ENCODE results near the gene WDR7. TPM values are rescaled to one million over a fixed set of nuclear protein-coding genes. Genes with fewer than 3 reads are reported as not detected.
A peak's percentile ranks its signal among the peaks of the same experiment; 100 is the strongest.

The WDR7 gene
- total and polyA plus RNA-seq, 10 of the 15 experiments (the other 5 are each of a cell fraction or from before 2014, with no cell fraction given): 2.8 to 16.5 (median 11.7) TPM

- peak; percentile 21; the same call in 1 of the 2 replicates for TF ChIP-seq SMC3 (IDR thresholded peaks at IDR 0.05; ENCODE audit: borderline replicate concordance, low read length)
- no peak for TF ChIP-seq MXI1 (IDR thresholded peaks at IDR 0.05; ENCODE audit: low read depth, low read length)
- peak; percentile 97 for TF ChIP-seq TCF7 (IDR thresholded peaks at IDR 0.05; ENCODE audit: borderline replicate concordance)
- TF ChIP-seq FOXM1 (IDR thresholded peaks at IDR 0.05; ENCODE audit: low read depth, low read length): no peak
- TF ChIP-seq ZBTB11 (CRISPR knock-in tag; IDR thresholded peaks at IDR 0.05): no peak
- no peak for TF ChIP-seq TCF12 (IDR thresholded peaks at IDR 0.05; ENCODE audit: low read depth, low read length)
- peak; percentile 93 for TF ChIP-seq JUNB (IDR thresholded peaks at IDR 0.05)
- TF ChIP-seq SMARCA5 (IDR thresholded peaks at IDR 0.05): no peak; the same call in 1 of the 2 replicates
- TF ChIP-seq BCL11A (IDR thresholded peaks at IDR 0.05; ENCODE audit: low read depth, low read length): 0 out of 2 replicates have a peak, but pooled peaks have one; percentile 10
- peak; percentile 46; the same call in 1 of the 2 replicates for TF ChIP-seq NFIC (IDR thresholded peaks at IDR 0.05; ENCODE audit: low read depth, low read length)
- peak; percentile 66 for TF ChIP-seq ATF2 (IDR thresholded peaks at IDR 0.05; ENCODE audit: low read length)
- TF ChIP-seq NBN (IDR thresholded peaks at IDR 0.05): peak; percentile 46; the same call in 1 of the 2 replicates
- peak; percentile 83; the same call in 1 of the 2 replicates for TF ChIP-seq JUND (IDR thresholded peaks at IDR 0.05; ENCODE audit: low read depth, low read length)
- peak; percentile 75 for TF ChIP-seq ATF7 (IDR thresholded peaks at IDR 0.05; ENCODE audit: low read depth)
- no peak for TF ChIP-seq GABPA (IDR thresholded peaks at IDR 0.05; ENCODE audit: low read depth)
- peak; percentile 58; the same call in 1 of the 2 replicates for TF ChIP-seq MTA2 (IDR thresholded peaks at IDR 0.05; ENCODE audit: low read depth)
- TF ChIP-seq NFXL1 (IDR thresholded peaks at IDR 0.05; ENCODE audit: borderline replicate concordance): no peak
- no peak for TF ChIP-seq CEBPZ (IDR thresholded peaks at IDR 0.05; ENCODE audit: low read depth, low read length)
- no peak for TF ChIP-seq RCOR1 (conservative IDR thresholded peaks at IDR 0.05; ENCODE audit: low read depth, low read length)
- TF ChIP-seq EP300 (IDR thresholded peaks at IDR 0.05; ENCODE audit: borderline replicate concordance in 1 of 2, control insufficient read depth in 1 of 2, low read depth in 2 of 2, low read length in 2 of 2): peak; percentile 33 to 55; a peak in 2 of 4 replicates
- TF ChIP-seq ESRRA (IDR thresholded peaks at IDR 0.05; ENCODE audit: low read length): no peak
- TF ChIP-seq IRF4 (IDR thresholded peaks at IDR 0.05; ENCODE audit: low read depth, low read length): peak; percentile 84
These were observed 58.3 kb downstream of the WDR7 start (continued) for GRCh38 chr18:56709463-56709862.
